Measurements from ENCODE around the gene SZT2. TPM values are rescaled to one million over a fixed set of nuclear protein-coding genes. Genes with fewer than 3 reads are reported as not detected.
"Not testable (repeated sequence)": the region's sequence is repeated elsewhere in the genome, so short reads cannot be mapped to it uniquely, and the experiment has no call there.

Gene SZT2
- total RNA-seq, 1 experiment from 2014 or later: 14.4 TPM

DNA sequence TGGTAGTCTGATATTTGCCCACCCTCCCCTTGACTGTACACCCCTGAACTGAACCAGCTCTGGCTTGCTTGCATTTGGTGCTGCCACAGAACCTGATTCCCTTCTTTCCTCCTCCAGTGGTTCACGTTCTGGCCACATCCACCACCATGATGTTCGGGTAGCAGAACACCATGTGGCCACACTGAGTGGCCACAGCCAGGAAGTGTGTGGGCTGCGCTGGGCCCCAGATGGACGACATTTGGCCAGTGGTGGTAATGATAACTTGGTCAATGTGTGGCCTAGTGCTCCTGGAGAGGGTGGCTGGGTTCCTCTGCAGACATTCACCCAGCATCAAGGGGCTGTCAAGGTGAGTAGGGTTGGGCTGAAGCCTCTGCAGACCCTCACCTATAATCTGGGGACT, 29.1 kb upstream of the SZT2 start:
- DNase-seq (ENCODE audit: low read depth): no peak

DNA sequence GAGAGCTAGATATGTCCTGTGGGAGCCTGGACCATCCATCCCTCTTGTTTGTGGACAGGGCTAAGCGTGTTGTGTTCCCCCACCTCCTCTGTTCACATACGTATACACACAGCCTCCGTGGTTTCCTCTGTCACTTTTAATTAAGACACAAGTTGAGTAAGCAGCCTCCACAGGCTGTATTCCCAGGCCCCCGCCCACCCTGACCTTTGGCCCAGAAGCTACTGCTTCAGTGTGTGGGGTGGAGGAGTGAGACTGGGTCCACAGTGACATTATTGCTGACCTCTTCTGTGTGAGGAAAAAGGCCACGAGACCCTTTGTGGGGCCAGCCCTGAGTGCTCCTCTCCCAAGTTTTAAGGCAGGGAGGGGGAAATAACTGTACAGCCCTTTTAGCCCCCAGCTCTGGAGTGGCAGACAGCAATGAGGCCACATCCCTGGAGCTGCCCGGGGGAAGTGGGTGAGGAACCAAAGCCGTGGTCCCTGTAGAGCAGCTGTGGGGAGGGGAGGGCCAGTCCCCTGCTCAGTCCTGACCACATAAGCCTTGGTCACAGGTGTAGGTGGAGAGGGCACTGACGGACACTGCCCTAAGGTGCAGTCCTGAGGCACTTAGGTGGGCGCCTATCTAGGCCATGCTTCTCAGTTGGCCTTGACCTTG, 26.3 kb upstream of the SZT2 start:
- DNase-seq (ENCODE audit: low read depth): no peak

DNA sequence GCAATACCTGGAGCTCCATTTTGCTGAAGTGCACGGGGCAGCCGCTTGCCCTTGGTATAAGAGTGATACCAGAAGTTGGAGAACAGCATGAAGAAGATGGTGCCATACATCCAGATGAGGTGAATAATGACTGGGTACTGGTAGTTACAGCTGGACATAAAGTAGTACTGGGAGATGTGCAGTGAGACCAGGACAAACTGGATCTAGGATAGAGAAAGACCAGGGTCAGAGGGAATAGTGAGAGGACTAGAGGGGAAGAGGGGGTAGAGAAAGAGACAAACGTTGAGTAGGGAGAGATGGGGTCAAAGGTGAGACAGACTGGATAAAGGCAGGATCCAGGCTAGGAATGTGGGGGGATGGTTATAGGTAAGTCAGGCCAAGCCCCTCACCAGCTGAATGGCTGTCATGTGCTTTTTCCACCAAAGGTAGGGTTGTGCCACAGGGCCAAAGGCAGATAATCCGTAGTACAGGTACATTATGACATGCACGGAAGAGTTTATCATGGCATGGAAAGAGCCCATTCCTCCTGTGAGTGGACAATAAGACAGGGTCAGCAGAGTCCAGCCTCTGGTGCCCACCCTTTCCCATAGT, 25.7 kb upstream of the SZT2 start:
- no peak for DNase-seq (ENCODE audit: low read depth)

DNA sequence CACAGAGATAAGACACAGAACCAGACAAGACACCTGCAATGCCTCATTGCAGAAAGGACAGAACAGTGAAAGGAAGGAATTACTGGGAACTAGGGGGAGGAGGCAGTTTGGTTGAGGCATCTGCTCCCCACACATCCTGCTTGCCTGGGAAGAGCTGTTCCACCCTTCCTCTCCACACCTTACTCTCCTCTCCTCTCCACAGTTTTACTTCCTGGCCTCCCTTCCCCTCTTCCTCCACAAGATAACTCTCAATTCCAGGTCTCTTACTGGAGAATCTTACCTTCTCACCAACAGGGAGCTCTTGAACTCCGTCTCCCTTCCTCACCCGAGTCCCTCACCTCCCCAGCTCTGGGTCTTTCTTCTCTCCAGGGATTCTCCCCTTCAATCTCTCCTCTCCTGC, 24.0 kb upstream of the SZT2 start:
- no peak for DNase-seq (ENCODE audit: low read depth)

DNA sequence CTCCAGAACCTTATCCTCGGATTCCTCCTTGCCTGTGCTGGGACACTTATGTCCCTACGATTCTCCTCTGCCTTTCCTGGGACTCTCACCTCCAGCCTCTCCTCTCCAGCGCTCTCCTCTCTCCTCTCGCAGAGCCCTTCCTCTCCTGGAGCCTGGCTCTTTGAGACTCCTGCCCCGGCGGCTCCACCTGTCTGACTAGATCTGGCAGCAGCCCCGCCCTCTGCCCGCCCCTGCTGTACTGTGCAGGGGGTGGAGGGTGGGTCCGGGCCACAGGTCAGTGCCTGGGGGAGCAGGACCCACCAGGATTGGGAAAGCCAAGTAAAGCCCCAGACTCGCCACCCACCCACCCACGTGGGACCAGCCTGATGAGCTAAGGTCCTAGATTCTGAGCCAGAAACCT, 23.5 kb upstream of the SZT2 start:
- DNase-seq (ENCODE audit: low read depth): no peak

DNA sequence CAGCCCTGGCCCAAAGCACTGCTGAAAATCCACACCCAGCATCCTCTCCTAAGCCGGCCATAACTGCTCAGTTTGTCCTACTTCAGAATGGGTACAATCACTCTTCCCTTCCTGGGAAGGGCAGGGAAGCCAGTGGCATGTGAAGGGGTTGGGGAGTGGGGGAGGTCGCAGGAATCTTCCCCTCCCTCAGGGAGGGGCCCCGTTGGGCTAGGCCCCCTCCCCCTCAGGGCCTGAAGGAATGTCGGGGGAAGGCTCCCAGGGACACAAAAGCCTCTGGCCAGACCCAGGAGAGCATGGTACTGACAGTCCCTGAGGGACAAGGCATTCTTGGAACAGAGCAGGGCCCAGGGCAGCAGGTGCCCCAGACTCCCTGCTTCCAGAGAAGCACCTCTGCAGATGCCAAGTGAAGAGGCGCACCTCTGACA, 23.1 kb upstream of the SZT2 start:
- DNase-seq (ENCODE audit: low read depth): no peak

DNA sequence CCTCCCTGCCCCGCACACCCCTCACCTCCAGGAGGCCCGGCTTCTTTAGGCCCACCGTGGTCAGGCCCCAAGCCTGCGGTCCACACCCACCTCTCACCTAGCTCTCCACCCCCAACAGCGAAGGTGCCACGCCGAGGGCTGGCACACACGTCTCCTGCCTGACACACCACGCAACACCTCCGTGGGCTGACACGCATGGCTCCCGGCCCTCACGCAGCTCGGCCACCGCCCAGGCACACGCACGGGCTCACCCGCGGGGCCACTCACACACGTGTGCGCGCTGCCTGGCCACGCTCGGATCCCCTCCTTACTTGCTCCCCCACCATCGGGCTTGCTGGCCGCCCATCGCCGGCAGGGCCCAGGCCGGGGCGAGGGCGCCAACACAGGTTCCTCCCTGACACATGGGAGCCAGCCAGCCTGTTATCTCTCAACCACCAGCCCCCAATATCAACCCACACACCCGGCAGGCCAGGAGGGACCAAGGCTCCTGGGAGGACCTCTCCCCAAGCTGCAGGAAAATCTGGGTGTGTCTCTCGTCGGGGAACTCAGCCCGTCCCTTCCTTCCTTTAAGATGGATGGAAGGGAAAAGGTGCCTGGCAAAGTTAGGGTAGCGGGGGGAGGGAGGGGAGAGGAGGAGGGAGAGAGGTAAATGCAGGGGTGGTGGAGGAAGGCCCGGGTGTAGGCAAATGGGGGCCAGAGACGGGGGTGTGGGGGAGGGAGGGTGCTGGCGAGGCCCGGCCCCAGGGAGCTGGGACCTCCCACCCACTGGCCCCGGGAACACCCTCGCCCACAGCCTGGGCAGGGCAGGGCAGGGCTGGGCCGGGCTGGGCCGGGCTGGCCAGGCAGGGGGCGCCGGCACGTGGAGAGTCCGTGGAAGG, 22.4 kb upstream of the SZT2 start:
- no peak for DNase-seq (ENCODE audit: low read depth)

DNA sequence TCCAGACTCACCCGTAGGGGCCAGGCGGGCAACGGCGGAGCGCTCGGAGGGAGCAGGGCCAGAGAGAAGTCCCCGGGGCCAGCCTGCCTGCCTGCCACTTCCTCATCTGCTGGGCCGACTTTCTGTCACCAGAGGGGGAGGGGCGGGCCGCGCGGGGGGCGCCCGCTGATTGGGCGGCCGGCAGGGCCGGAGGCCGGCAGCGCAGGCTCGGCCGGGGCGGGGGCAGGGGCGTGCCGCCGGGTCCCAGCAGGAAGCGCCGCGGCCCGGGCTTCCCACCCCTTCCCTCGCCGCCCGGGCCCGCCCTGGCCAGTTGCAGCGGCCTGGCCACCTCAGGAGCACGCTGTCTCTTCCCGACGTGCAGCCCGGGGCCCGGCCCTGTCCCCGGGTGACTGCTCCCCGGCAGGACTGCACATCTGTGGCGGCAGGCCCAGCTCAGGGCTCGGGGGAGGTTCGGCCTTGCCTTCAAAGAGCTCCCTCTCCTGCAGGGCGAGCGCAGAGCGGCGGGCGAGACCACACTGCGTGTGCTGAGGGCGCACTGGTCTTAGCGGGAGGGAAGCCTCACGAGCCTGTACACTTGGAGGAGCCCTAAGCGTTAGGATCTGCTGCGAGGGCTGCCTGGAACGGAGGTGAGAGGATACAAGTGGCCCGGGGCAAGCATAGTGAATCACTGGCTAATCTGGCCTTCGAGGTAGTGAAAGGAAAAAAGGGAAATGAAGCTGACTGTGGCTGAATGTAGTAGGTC, 21.6 kb upstream of the SZT2 start, which contains the start of gene ELOVL1:
TSS of gene ELOVL1 (minus strand) at position 108 of the 742 bp plus-strand sequence. CDS start 2,402 bp downstream, outside the sequence.
- peak; percentile 81 for DNase-seq (ENCODE audit: low read depth)

DNA sequence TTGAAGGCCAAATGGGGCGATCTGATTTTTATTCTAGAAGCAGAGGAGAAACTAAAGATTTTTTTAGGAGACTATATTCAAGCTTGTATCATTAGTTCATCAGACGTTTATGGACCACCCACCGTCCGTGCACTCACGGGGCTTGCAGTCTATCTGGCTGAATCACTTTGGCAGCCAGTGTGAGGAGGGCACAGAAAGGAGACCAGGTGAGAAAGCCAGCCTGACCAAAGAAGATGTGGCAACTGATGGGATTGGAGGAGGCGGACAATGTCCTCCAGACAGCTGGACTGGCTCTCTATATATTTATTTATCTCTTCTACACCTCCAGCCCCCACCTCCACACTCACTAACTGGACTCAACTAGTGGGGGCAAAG, 21.1 kb upstream of the SZT2 start:
- no peak for DNase-seq (ENCODE audit: low read depth)

DNA sequence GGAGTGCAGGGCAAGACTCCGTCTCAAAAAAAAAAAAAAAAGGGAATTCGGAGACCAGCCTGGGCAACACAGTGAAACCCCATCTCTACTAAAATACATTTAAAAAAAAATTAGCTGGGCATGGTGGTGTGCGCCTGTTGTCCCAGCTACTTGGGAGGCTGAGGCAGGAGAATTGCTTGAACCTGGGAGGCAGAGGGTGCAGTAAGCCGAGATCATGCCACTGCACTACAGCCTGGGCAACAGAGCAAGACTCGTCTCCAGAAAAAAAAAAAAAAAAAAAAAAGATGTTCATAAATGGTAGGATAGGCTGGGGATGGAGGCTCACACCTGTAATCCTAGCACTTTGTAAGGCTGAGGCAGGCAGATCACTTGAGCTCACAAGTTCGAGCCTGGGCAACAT, 19.9 kb upstream of the SZT2 start:
- not testable (repeated sequence) for DNase-seq (ENCODE audit: low read depth)

DNA sequence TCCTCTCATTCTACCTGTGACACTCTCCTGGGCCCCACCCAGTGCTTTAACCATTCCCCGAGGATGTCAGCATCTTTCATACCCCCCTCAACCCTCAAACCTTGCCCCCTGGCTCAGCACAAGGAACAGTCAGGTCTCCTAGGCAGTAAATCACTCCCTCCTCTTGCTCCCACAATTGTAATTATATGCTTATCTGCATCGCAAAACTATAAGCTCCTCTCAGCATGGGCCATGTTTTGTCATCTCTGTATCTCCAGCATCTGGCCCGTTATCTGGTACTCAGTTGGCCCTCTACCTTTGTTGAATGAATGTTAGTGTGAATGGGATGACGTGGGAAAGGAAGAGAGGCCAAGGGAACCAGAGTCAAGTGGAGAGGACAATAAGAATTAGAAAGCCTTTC, 19.1 kb upstream of the SZT2 start:
- DNase-seq (ENCODE audit: low read depth): no peak

DNA sequence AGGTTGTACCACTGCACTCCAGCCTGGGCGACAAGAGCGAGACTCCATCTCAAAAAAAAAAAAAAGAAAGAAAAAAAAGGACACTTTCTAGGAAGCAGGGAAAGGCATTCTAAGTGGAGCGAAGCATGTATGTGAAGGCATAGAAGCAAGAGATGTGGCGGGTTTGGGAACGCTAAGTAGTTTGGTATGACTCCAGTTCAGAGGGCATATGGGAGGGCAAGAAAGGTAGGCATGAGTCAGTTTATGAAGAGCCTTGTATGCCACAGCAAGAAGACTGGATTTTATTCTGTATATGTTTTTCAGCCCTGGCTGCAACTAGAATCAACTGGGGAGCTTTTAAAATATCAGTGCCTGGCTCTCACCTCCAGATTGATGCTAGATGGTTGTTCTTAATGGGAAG, 17.5 kb upstream of the SZT2 start:
- no peak for DNase-seq (ENCODE audit: low read depth)

DNA sequence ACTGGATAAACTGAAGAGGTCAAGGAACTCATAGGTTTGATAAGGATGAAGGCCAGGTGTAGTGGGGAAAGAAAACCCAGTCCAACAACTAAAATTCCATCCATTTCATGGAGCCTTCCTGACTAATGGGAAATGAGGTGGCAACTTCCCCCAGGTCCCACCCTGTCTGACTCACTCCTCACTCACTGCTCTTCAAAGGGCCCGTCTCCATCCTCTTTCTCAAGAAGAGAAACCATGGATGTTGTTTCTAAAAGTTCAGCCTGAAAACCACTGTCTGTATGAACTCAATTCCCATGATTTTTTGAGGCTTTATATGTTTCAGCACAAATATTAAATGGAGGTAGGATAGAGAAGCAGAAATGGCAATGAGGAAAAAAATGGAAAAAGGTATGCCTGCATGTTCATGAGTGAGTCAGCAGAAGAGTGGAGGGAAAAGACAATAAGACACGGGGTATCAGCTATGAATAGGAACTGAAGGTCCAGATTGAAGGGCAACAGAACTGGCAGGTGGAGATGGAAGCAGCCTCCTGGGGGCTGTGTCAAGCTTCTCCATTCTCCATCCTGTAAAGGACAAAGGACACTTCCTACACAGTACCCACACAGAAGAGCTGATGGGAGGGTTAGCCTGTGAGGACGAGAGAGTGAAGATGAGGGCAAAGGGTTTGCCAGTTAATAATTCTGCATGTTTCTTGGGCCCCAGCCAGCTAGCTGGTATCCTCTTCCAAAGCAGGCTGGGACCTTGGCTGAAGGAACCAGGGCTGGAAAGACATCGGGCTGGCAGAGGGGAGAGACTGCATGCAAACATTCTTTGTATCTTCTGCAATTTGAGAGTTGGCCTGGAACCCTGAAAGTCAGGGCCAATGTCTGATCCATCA, 16.4 kb upstream of the SZT2 start:
- DNase-seq (ENCODE audit: low read depth): peak; percentile 81

DNA sequence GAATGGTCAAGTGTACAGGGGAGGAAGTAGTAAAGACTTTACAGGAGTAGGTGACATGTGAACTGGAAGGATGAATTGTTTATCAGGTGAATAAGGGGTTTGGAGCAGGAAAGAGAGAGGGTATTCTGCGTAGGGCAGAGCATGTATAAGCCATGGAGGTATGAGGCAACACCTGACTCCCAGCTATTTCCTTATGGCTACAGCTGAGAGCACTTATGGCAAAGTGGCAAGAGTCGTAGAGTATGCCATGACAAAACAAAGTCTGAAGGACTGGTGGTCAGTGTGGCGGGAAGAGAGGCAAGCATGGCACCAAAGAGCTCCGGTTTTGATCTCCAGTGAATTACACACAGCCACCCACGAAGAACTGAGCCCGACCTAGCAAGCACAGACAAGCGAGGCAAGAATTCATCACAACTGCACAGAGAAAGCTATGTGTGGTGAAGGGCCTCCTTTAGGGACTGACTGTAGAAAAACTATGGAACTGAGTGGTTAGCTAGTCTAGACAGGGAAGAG, 12.9 kb upstream of the SZT2 start:
- no peak for DNase-seq (ENCODE audit: low read depth)

DNA sequence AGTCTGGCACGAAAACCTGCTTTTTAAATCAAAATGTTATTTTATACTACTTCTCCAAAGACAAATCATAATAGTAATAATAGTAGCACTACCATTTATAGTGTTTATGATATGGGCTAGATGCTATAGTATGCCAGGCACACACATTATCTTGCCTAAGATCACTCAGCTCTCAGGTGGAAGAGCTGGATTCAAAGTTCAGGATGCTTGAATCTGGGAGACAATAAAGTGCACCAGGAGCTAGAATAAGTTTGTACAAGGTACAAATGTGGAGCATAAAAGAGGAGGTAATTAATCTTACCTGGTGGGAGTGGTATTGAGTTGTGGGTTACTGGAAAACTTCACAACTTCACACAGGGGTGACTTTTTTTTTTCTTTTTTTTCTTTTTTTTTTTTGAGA, 11.9 kb upstream of the SZT2 start:
- DNase-seq (ENCODE audit: low read depth): no peak

DNA sequence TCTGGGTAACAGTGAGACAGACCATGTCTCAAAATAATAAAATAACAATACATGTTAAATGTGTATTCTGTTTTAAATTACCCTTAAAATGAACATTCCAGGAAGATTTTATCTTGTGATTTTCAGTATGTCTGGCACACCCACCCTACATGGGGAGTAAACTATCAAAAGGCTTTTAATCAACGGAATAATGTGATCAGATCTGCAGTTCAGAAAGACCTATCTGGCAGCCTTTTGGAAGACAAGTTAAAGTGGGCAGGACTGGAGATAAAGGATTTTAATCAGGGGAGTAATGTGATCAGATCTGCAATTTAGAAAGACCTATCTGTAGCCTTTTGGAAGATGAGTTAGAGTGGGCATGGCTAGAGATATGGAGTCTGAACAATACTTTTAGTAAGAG, 10.2 kb upstream of the SZT2 start:
- DNase-seq (ENCODE audit: low read depth): no peak

DNA sequence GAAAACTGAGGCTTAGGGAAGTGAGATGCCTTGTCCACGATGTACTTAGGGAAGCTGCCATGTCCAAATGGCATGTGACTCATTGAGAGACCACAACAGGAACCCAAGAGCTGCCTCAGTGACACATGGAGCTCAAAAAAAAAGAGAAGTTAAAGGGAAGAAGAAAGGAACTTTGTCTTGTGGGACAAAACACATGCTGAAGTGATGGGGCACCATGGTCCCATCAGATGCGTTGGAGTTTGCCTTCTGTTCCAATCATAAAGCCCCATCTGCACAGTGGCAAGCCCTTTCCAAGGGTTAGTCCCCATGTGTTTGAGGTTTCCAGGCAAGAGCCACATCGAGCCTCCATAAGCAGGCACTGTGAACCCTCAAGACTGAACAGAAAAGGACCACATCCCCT, 8.1 kb upstream of the SZT2 start:
- no peak for DNase-seq (ENCODE audit: low read depth)

DNA sequence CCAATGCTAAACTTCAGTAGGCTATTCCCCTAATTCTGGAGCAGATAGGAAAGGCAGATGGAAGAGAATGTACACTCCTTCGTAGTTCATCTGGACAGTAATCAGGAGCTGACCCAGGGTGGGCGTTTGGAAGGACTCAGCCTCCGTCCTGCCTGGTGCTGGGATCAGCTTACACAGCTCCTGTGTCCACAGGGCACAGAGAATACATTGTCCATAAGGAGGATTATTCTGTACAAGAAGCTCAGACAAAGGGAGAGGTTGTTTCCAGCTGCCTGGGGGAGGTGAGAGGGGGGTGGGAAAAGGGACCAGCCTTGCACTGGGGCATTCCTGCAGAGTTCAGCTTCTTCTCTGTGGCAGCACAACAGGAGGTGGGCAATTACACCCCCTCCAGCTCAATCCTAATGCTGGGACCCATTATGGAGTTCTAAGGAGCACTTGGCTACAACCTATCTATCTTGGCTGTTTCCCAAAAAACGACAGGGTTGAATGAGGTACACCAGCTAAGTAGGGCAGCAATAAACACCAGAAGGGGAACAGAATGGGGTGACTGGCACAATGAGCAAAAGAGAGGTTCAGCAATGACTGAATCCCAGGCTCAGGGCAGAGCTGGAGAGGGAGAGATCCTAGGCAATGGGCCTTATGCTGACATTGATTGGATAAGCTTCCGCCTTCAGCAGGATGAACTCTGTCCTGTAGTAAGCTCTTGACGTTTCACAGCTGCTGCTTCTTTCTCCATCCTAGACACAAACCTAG, 7.5 kb upstream of the SZT2 start:
- DNase-seq (ENCODE audit: low read depth): no peak

DNA sequence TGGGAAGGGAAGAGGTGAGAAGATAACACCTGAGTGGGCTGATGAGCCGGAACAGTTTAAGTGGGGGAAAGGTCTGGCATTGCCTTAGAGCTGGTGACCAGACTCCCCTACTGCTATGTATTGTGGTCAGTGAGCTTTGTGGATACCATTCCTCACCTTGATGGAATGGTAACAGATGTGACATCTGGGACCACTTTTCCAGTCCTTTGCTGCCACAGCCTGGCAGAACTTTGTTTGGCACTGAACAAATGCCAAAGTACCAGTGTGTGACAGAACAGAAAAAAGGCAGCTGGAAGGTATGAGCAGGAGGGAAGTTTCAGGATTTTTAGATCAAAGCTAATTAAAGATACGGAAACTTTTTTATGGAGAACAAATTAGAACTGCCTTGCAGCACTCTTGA, 6.2 kb upstream of the SZT2 start:
- DNase-seq (ENCODE audit: low read depth): peak; percentile 47

DNA sequence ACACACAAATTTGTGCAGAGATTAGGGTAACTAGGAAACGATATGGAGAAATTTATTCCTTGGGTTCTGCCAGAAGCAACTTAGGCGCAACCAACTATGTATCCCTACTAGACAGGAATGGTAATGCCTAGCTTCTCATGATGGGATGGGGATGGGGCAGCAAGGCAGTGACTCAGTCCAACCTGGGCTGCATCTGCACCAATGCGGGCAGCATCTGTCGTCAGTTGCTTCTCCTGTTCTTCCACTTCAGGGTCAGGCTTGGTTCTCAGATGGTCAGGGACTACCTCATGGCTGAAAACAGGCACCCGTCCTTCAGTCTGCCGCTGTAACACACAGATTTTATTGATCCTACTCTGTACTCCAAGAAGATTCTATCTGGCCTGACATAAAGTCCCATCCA, 3.0 kb upstream of the SZT2 start:
- DNase-seq (ENCODE audit: low read depth): no peak

Measured in LHCN-M2 (cell line).